ENCODE results near the gene PTPN14. TPM values are rescaled to one million over a fixed set of nuclear protein-coding genes. Genes with fewer than 3 reads are reported as not detected.
"Not testable (repeated sequence)": the region's sequence is repeated elsewhere in the genome, so short reads cannot be mapped to it uniquely, and the experiment has no call there.

PTPN14 gene
- total RNA-seq, 1 donor from 2014 or later: 27.2 TPM

GRCh38 chr1:214485151-214485550 is 66.3 kb downstream of the PTPN14 start:
- Histone ChIP-seq H3K9me3 (no peaks in the 10 kb centered on the region), H3K36me3 (no peaks in the 10 kb centered on the region), H3K27me3 (no peaks in the 10 kb centered on the region), H3K4me1 (no peaks in the 10 kb centered on the region), H3K4me3 (no peak overlapping the region), H3K27ac (no peak overlapping the region)
- intact Hi-C loops (cut with DNase I): loop anchor here (5.0 kb wide), 1 partner anchor 33 kb away; no protein-coding TSS in a partner anchor
- no peak for DNase-seq (ENCODE audit: low spot score in 2 of 2)
- TF ChIP-seq CTCF (IDR thresholded peaks at IDR 0.05): no peak

GRCh38 chr1:214483180-214483579 is 68.2 kb downstream of the PTPN14 start:
- intact Hi-C loops (cut with DNase I); H3K4me3 ChIP-seq; H3K4me1 ChIP-seq; H3K36me3 ChIP-seq; H3K27ac ChIP-seq; H3K9me3 ChIP-seq; H3K27me3 ChIP-seq; DNase-seq (ENCODE audit: low spot score in 2 of 2): not testable (repeated sequence)

GRCh38 chr1:214481983-214482634 is 69.3 kb downstream of the PTPN14 start:
- not testable (repeated sequence) for H3K27me3 ChIP-seq, H3K4me3 ChIP-seq

GRCh38 chr1:214476986-214477870 is 74.2 kb downstream of the PTPN14 start:
- Histone ChIP-seq H3K36me3 (no peaks in the 10 kb centered on the region), H3K4me1 (no peaks in the 10 kb centered on the region), H3K27ac (no peak overlapping the region), H3K4me3 (no peak overlapping the region), H3K9me3 (no peaks in the 10 kb centered on the region), H3K27me3 (no peaks in the 10 kb centered on the region)
- intact Hi-C loops (cut with DNase I): no loop called here
- no peak for TF ChIP-seq CTCF (IDR thresholded peaks at IDR 0.05)
- DNase-seq (ENCODE audit: low spot score in 2 of 2): no peak

More at GRCh38 chr1:214481983-214482634, 69.3 kb downstream of the PTPN14 start:
- intact Hi-C loops (cut with DNase I); DNase-seq (ENCODE audit: low spot score in 2 of 2); H3K4me1 ChIP-seq; H3K27ac ChIP-seq; H3K36me3 ChIP-seq; H3K9me3 ChIP-seq: not testable (repeated sequence)

- H3K27ac ChIP-seq: no peak overlapping the region
- no peaks in the 10 kb centered on the region for H3K36me3 ChIP-seq
- no peaks in the 10 kb centered on the region for H3K27me3 ChIP-seq
- H3K9me3 ChIP-seq: no peaks in the 10 kb centered on the region
- intact Hi-C loops (cut with DNase I): no loop called here
- no peak for TF ChIP-seq CTCF (IDR thresholded peaks at IDR 0.05)
- no peak for DNase-seq (ENCODE audit: low spot score in 2 of 2)
- H3K4me1 ChIP-seq: no peaks in the 10 kb centered on the region
- no peak overlapping the region for H3K4me3 ChIP-seq
Measured at GRCh38 chr1:214476229-214476985, 75.0 kb downstream of the PTPN14 start.

GRCh38 chr1:214475746-214476145 is 75.7 kb downstream of the PTPN14 start:
- Histone ChIP-seq H3K4me3 (no peak overlapping the region), H3K36me3 (no peaks in the 10 kb centered on the region), H3K27me3 (no peaks in the 10 kb centered on the region), H3K27ac (no peak overlapping the region), H3K4me1 (no peaks in the 10 kb centered on the region), H3K9me3 (no peaks in the 10 kb centered on the region)
- DNase-seq (ENCODE audit: low spot score in 2 of 2): no peak
- no peak for TF ChIP-seq CTCF (IDR thresholded peaks at IDR 0.05)
- intact Hi-C loops (cut with DNase I): no loop called here
